H1 (cell line): ENCODE data around the gene ACTN2. TPM values are rescaled to one million over a fixed set of nuclear protein-coding genes. Genes with fewer than 3 reads are reported as not detected.

Experiments
- CTCF ChIA-PET: fragments of 300-600 bp; sonication (Branson Sonifier 250); formaldehyde crosslinking; loops from one replicate; lab custom pipeline; 2021; ENCODE audit not compliant: partially characterized antibody; lab: Charles Lee
- POLR2A ChIA-PET: fragments of 300-600 bp; sonication (Branson Sonifier 250); formaldehyde crosslinking; loops from one replicate; lab custom pipeline; 2021; ENCODE audit warnings: inconsistent platforms; ENCODE audit not compliant: partially characterized antibody; lab: Charles Lee
- DNase-seq, 2 experiments: peaks; one replicate each; pipeline versions ENCODE4 v3.0.0 to v3.0.0-alpha.2; 2010 to 2022; ENCODE audit warnings: low spot score in 2 of 2, low read depth in 1 of 2, mixed read lengths in 1 of 2
- FAIRE-seq: peaks from 2 replicates; lab custom pipeline; 2011; peaks lifted over from hg19 to GRCh38; lab: Jason Lieb, UNC
- H2AFZ ChIP-seq: 2 replicates; pipeline ENCODE4 v1.8.1; 2012; ENCODE audit warnings: low read length, inconsistent platforms
- H2AK5ac ChIP-seq: 2 replicates; pipeline ENCODE4 v1.6.1; 2013; ENCODE audit warnings: low read depth, low read length
- H2BK120ac ChIP-seq: replicated peaks from 2 replicates; pipeline ENCODE3; 2013; ENCODE audit warnings: low read depth, low read length, inconsistent platforms
- H2BK12ac ChIP-seq: 2 replicates; pipeline ENCODE4 v1.6.1; 2013; ENCODE audit warnings: low read depth, low read length
- H2BK15ac ChIP-seq: 2 replicates; pipeline ENCODE4 v1.6.1; 2013; ENCODE audit warnings: low read length
- H2BK20ac ChIP-seq: 2 replicates; pipeline ENCODE4 v1.6.1; 2013; ENCODE audit warnings: low read length
- H2BK5ac ChIP-seq: 2 replicates; pipeline ENCODE4 v1.6.1; 2013; ENCODE audit warnings: low read depth, low read length
- H3K14ac ChIP-seq: 2 replicates; pipeline ENCODE4 v1.6.1; 2013; ENCODE audit warnings: inconsistent platforms; ENCODE audit not compliant: insufficient read length
- H3K18ac ChIP-seq: 2 replicates; pipeline ENCODE4 v1.6.1; 2013; ENCODE audit warnings: low read length; ENCODE audit errors: extremely low read depth
- H3K23ac ChIP-seq: 2 replicates; pipeline ENCODE4 v1.6.1; 2013; ENCODE audit warnings: inconsistent platforms; ENCODE audit not compliant: insufficient read length
- H3K23me2 ChIP-seq: 2 replicates; pipeline ENCODE4 v1.6.1; 2013; ENCODE audit warnings: low read depth, low read length
- H3K27ac ChIP-seq: 2 replicates; pipeline ENCODE4 v1.6.1; 2011; ENCODE audit warnings: low read depth, low read length, inconsistent platforms
- H3K27me3 ChIP-seq, 4 experiments: replicated peaks in 1 of 4; 1 replicate in 1 of 4; 2 replicates in 3 of 4; pipeline versions ENCODE4 v1.6.1 to v1.8.1; 2011 to 2013; ENCODE audit warnings: low read length in 3 of 4, mild to moderate bottlenecking in 3 of 4, inconsistent platforms in 2 of 4, mixed read lengths in 2 of 4, moderate library complexity in 1 of 4; ENCODE audit not compliant: control insufficient read depth in 3 of 4, insufficient read depth in 3 of 4; ENCODE audit errors: extremely low read depth in 1 of 4
- H3K36me3 ChIP-seq, 4 experiments: 2 replicates each; pipeline versions ENCODE4 v1.6.1 to v1.8.1; 2011 to 2013; ENCODE audit warnings: mild to moderate bottlenecking in 4 of 4, low read length in 3 of 4, moderate library complexity in 2 of 4, control low read depth in 1 of 4, inconsistent platforms in 1 of 4; ENCODE audit not compliant: insufficient read depth in 4 of 4, control insufficient read depth in 2 of 4
- H3K4ac ChIP-seq: replicated peaks from 2 replicates; pipeline ENCODE3; 2013; ENCODE audit warnings: low read length, low read depth, mixed read lengths, inconsistent platforms; ENCODE audit not compliant: insufficient read length
- H3K4me1 ChIP-seq, 4 experiments: replicated peaks in 1 of 4; 1 replicate in 1 of 4; 2 replicates in 3 of 4; pipeline versions ENCODE4 v1.6.1 to v1.8.1; 2011 to 2013; ENCODE audit warnings: low read length in 3 of 4, inconsistent platforms in 2 of 4, mixed read lengths in 1 of 4; ENCODE audit not compliant: insufficient read depth in 4 of 4, control insufficient read depth in 3 of 4
- H3K4me2 ChIP-seq, 2 experiments: 2 replicates each; pipeline versions ENCODE4 v1.6.1 to v1.8.1; 2011 to 2013; ENCODE audit warnings: low read depth in 2 of 2, low read length in 2 of 2, control low read depth in 1 of 2, inconsistent platforms in 1 of 2, mild to moderate bottlenecking in 1 of 2; ENCODE audit not compliant: insufficient read depth in 1 of 2
- H3K4me3 ChIP-seq, 4 experiments: fragments of 200-600, 300-600 bp in 1 of 4; sonication (generic), shearing (Covaris generic), sonication (Bioruptor Twin) in 1 of 4; 2 replicates each; pipeline versions ENCODE4 v1.5.1 to v1.8.1; 2011 to 2016; ENCODE audit warnings: low read length in 4 of 4, low read depth in 3 of 4, control low read depth in 2 of 4, inconsistent platforms in 2 of 4, mild to moderate bottlenecking in 2 of 4, mixed read lengths in 1 of 4, moderate library complexity in 1 of 4; ENCODE audit not compliant: insufficient read depth in 2 of 4; ENCODE audit errors: extremely low read depth in 1 of 4
- H3K56ac ChIP-seq: replicated peaks from 2 replicates; pipeline ENCODE3; 2013; ENCODE audit warnings: low read depth, mild to moderate bottlenecking, mixed read lengths, low read length, inconsistent platforms; ENCODE audit not compliant: insufficient read length
- H3K79me1 ChIP-seq: 2 replicates; pipeline ENCODE4 v1.6.1; 2013; ENCODE audit warnings: low read depth, low read length, control low read depth
- H3K79me2 ChIP-seq, 2 experiments: 2 replicates each; pipeline versions ENCODE4 v1.6.1 to v1.8.1; 2012 to 2013; ENCODE audit warnings: low read length in 2 of 2, mild to moderate bottlenecking in 2 of 2, inconsistent platforms in 1 of 2; ENCODE audit not compliant: insufficient read depth in 2 of 2, control insufficient read depth in 1 of 2
- H3K9ac ChIP-seq, 4 experiments: replicated peaks in 1 of 4; 1 replicate in 1 of 4; 2 replicates in 3 of 4; pipeline versions ENCODE4 v1.6.1 to v1.8.1; 2011 to 2013; ENCODE audit warnings: low read depth in 3 of 4, low read length in 3 of 4, control low read depth in 2 of 4, mild to moderate bottlenecking in 2 of 4, moderate library complexity in 2 of 4, inconsistent platforms in 1 of 4; ENCODE audit errors: extremely low read depth in 1 of 4
- H3K9me3 ChIP-seq, 2 experiments: 2 replicates each; pipeline versions ENCODE4 v1.6.1 to v1.8.1; 2012 to 2013; ENCODE audit warnings: mild to moderate bottlenecking in 2 of 2, moderate library complexity in 2 of 2, control low read depth in 1 of 2, inconsistent platforms in 1 of 2, low read depth in 1 of 2, low read length in 1 of 2, mixed read lengths in 1 of 2; ENCODE audit not compliant: insufficient read depth in 2 of 2
- H4K20me1 ChIP-seq, 2 experiments: replicated peaks in 1 of 2; 2 replicates each; pipeline versions ENCODE3 to v1.8.1; 2011 to 2013; ENCODE audit warnings: inconsistent platforms in 2 of 2, low read length in 2 of 2, mild to moderate bottlenecking in 1 of 2; ENCODE audit not compliant: insufficient read depth in 2 of 2, control insufficient read depth in 1 of 2
- H4K5ac ChIP-seq: 2 replicates; pipeline ENCODE4 v1.6.1; 2013; ENCODE audit warnings: low read length, low read depth, mixed read lengths, inconsistent platforms; ENCODE audit not compliant: insufficient read length
- H4K8ac ChIP-seq: 2 replicates; pipeline ENCODE4 v1.8.0; 2013; ENCODE audit warnings: mild to moderate bottlenecking, moderate library complexity, low read length, inconsistent platforms; ENCODE audit not compliant: insufficient read depth; ENCODE audit errors: extremely low read depth
- H4K91ac ChIP-seq: replicated peaks from 2 replicates; pipeline ENCODE3; 2013; ENCODE audit warnings: low read length, mixed read lengths, inconsistent platforms; ENCODE audit not compliant: insufficient read length
- CTCF ChIP-seq, 3 experiments: IDR thresholded peaks; 1 replicate in 2 of 3; 2 replicates in 1 of 3; pipeline versions ENCODE4 v1.5.1 to v1.6.1; 2011; ENCODE audit warnings: low read length in 3 of 3, mild to moderate bottlenecking in 3 of 3, inconsistent platforms in 2 of 3, low read depth in 1 of 3, moderate library complexity in 1 of 3; ENCODE audit not compliant: insufficient read depth in 1 of 3; ENCODE audit errors: control extremely low read depth in 1 of 3
- POLR2A ChIP-seq, 2 experiments: IDR thresholded peaks; 1 replicate in 1 of 2; 2 replicates in 1 of 2; pipeline ENCODE4 v1.6.1; 2011; ENCODE audit warnings: low read depth in 2 of 2, low read length in 2 of 2, mild to moderate bottlenecking in 2 of 2; ENCODE audit errors: control extremely low read depth in 1 of 2
- RAD21 ChIP-seq, 2 experiments: IDR thresholded peaks in 1 of 2; conservative IDR thresholded peaks in 1 of 2; 2 replicates each; pipeline ENCODE4 v1.6.1; 2011; ENCODE audit warnings: low read depth in 2 of 2, low read length in 2 of 2, improper control_type of control experiment in 1 of 2, inconsistent platforms in 1 of 2, mild to moderate bottlenecking in 1 of 2, moderate library complexity in 1 of 2
- RNF2 ChIP-seq: fragments of 200-900, 300-1000 bp; sonication (generic); IDR thresholded peaks from 2 replicates; pipeline ENCODE4 v1.7.1; 2016; ENCODE audit warnings: borderline replicate concordance, low read depth, mild to moderate bottlenecking, antibody characterized with exemption, low read length; ENCODE audit not compliant: poor library complexity, severe bottlenecking; ENCODE audit errors: missing control alignments
- WGBS, 2 experiments: shearing (Covaris generic) in 1 of 2; methylation state at CpG; one replicate each; pipeline versions ENCODE4 v1.1.6 to v1.1.7; 2013 to 2015; ENCODE audit warnings: low lambda C conversion rate in 2 of 2, mixed read lengths in 2 of 2, inconsistent platforms in 1 of 2, low coverage in 1 of 2, missing lambda C conversion rate in 1 of 2; ENCODE audit not compliant: insufficient replicate concordance in 2 of 2, insufficient coverage in 1 of 2, insufficient read length in 1 of 2; ENCODE audit errors: extremely low coverage in 1 of 2, missing lambda C conversion rate in 1 of 2; 5-methylcytosine and 5-hydroxymethylcytosine counted together
- polyA plus RNA-seq, 7 experiments: library from polyadenylated mRNA; depleted of rRNA in 3 of 7; stranded (reverse) in 5 of 7; unstranded in 2 of 7; fragments of >200 nt in 5 of 7; fragments of 200-250 nt in 2 of 7; gene quantifications; 1 replicate in 5 of 7; 2 replicates in 1 of 7; 4 replicates in 1 of 7; pipeline versions ENCODE4 v1.2.1 to v1.2.3, GENCODE V29; 2011 to 2013; ENCODE audit warnings: missing spikeins in 2 of 7, mixed read lengths in 2 of 7
- total RNA-seq: library from RNA; stranded (reverse); fragmentation: NEBNext Ultra II Directional; extraction: Animal tissue kit (Norgen Biotek cat#: 25700); gene quantifications from 2 replicates; pipeline ENCODE4 v1.2.1, GENCODE V29; 2021

The ACTN2 gene
- total and polyA plus RNA-seq, 2 of the 8 experiments (the other 6 are each of a cell fraction or from before 2014, with no cell fraction given): 1.9 to 4.1 TPM

GRCh38 chr1:236753516-236753915, 67.2 kb downstream of the ACTN2 start:
- peak; percentile 66 for FAIRE-seq
- Histone ChIP-seq H3K9me3 (no peaks in the 10 kb centered on the region), H2BK20ac (no peak overlapping the region), H3K79me2 (no peaks in the 10 kb centered on the region), H3K4me2 (no peak overlapping the region), H3K23me2 (no peaks in the 10 kb centered on the region), H2AK5ac (no peak overlapping the region), H3K18ac (no peak overlapping the region), H3K4me3 (no peak overlapping the region), H4K20me1 (no peaks in the 10 kb centered on the region), H4K91ac (no peak overlapping the region), H3K23ac (no peak overlapping the region), H2BK12ac (no peak overlapping the region), H2BK5ac (no peak overlapping the region; the same call in 1 of the 2 replicates), H3K56ac (no peak overlapping the region), H3K27me3 (no peaks in the 10 kb centered on the region), H2BK15ac (no peak overlapping the region), H3K27ac (no peak overlapping the region), H3K4me1 (no peaks in the 10 kb centered on the region), H4K8ac (no peak overlapping the region; the same call in 1 of the 2 replicates), H3K9ac (no peak overlapping the region), H4K5ac (no peak overlapping the region), H3K4ac (no peak overlapping the region), H2BK120ac (no peak overlapping the region), H3K36me3 (peaks cover 0 to 5% (median 0%) of the 10 kb centered on the region in 4 experiments; a peak in 1 of 8 replicates), H2AFZ (no peak overlapping the region), H3K14ac (no peak overlapping the region), H3K79me1 (no peaks in the 10 kb centered on the region)
- CTCF ChIA-PET: interaction anchor here (0.6 to 2.6 kb wide), 13 partner anchors 9 to 927 kb away, joined by 3 to 15 read pairs (median 5); partner anchors contain the start of gene MTR
- WGBS, 2 experiments: 71% methylated on average over 4 of the region's 5 CpGs; no CpG with 5 or more reads in 1 of the 2 experiments
- DNase-seq: peak in 1 of 2 experiments; percentile 41
- TF ChIP-seq CTCF (IDR thresholded peaks at IDR 0.05; ENCODE audit: control extremely low read depth in 1 of 3, insufficient read depth in 1 of 3, low read depth in 1 of 3, low read length in 3 of 3): peak in 2 of 3 experiments; percentile 53 to 73; a peak in 3 of 4 replicates
- no peak for TF ChIP-seq POLR2A (IDR thresholded peaks at IDR 0.05; ENCODE audit: control extremely low read depth in 1 of 2, low read depth in 2 of 2, low read length in 2 of 2)
- TF ChIP-seq RNF2: no peak
- TF ChIP-seq RAD21 (IDR thresholded peaks at IDR 0.05 in 1 of 2, conservative IDR thresholded peaks at IDR 0.05 in 1 of 2; ENCODE audit: low read depth in 2 of 2, low read length in 2 of 2): peak; percentile 74
- POLR2A ChIA-PET: no interaction called here
